Measurements from ENCODE around the gene GARS1. TPM values are rescaled to one million over a fixed set of nuclear protein-coding genes. Genes with fewer than 3 reads are reported as not detected.

GARS1 gene
- polyA plus RNA-seq, 3 donors = 46.0 to 68.4 (median 48.6) TPM

GRCh38 chr7:30634193-30634626, 39.5 kb downstream of the GARS1 start:
- intact Hi-C loops (cut with micrococcal nuclease) = no loop called here

GRCh38 chr7:30634634-30635201, 40.0 kb downstream of the GARS1 start:
- no peak overlapping the region for H3K4me3 Mint-ChIP-seq
- H3K79me2 ChIP-seq (ENCODE audit: insufficient read depth, low read length) = no peaks in the 10 kb centered on the region
- intact Hi-C loops (cut with micrococcal nuclease) = no loop called here
- no peaks in the 10 kb centered on the region for H3K27me3 Mint-ChIP-seq (ENCODE audit: low read depth in 3 of 3)
- H3K36me3 Mint-ChIP-seq = peaks cover 50 to 64% of the 10 kb centered on the region in 2 donors
- no peaks in the 10 kb centered on the region for H4K20me1 ChIP-seq (ENCODE audit: insufficient read depth, low read length)
- TF ChIP-seq CTCF (IDR thresholded peaks at IDR 0.05) = no peak
- H3K27me3 ChIP-seq (ENCODE audit: control insufficient read depth in 2 of 2, insufficient read depth in 2 of 2, low read length in 2 of 2) = no peaks in the 10 kb centered on the region
- peaks cover 57 to 64% of the 10 kb centered on the region in 2 donors for H3K36me3 ChIP-seq (replicated peaks in 1 of 2; ENCODE audit: control insufficient read depth in 1 of 2, insufficient read depth in 2 of 2, low read length in 2 of 2)
- no peak overlapping the region for H3K27ac ChIP-seq (ENCODE audit: low read depth in 1 of 2, low read length in 2 of 2)
- H3K9ac ChIP-seq (ENCODE audit: insufficient read depth, low read length, poor library complexity, severe bottlenecking) = no peak overlapping the region
- H3K4me1 ChIP-seq (ENCODE audit: control insufficient read depth in 1 of 2, insufficient read depth in 2 of 2, low read length in 2 of 2) = no peaks in the 10 kb centered on the region
- no peaks in the 10 kb centered on the region for H3K9me3 Mint-ChIP-seq
- no peaks in the 10 kb centered on the region for H3K9me3 ChIP-seq (replicated peaks in 1 of 2; ENCODE audit: control insufficient read depth in 1 of 2, insufficient read depth in 1 of 2, low read length in 2 of 2)
- no peak overlapping the region for H3K4me3 ChIP-seq (replicated peaks in 1 of 3; ENCODE audit: low read depth in 2 of 3, low read length in 3 of 3)
- H3K4me1 Mint-ChIP-seq = peaks cover 3% of the 10 kb centered on the region
- 100% methylated on average over 1 of the region's 6 CpGs for WGBS (ENCODE audit: insufficient coverage)
- H3K4me2 ChIP-seq (replicated peaks; ENCODE audit: extremely low read depth, low read length, poor library complexity, severe bottlenecking) = no peak overlapping the region
- no peak for DNase-seq
- no peak overlapping the region for H3K27ac Mint-ChIP-seq
- no peak overlapping the region for H2AFZ ChIP-seq (ENCODE audit: insufficient read depth, low read depth, low read length, poor library complexity, severe bottlenecking)

More at GRCh38 chr7:30634193-30634626, 39.5 kb downstream of the GARS1 start:
- peak overlapping the region in 1 of 7 donors; percentile 43 for H3K27ac Mint-ChIP-seq
- Histone ChIP-seq H3K27me3 (ENCODE audit: control insufficient read depth in 2 of 2, insufficient read depth in 2 of 2, low read length in 2 of 2) (no peaks in the 10 kb centered on the region), H3K4me3 (replicated peaks in 1 of 3; ENCODE audit: low read depth in 2 of 3, low read length in 3 of 3) (no peak overlapping the region), H3K9me3 (replicated peaks in 1 of 2; ENCODE audit: control insufficient read depth in 1 of 2, insufficient read depth in 1 of 2, low read length in 2 of 2) (no peaks in the 10 kb centered on the region), H3K79me2 (ENCODE audit: insufficient read depth, low read length) (no peaks in the 10 kb centered on the region), H2AFZ (ENCODE audit: insufficient read depth, low read depth, low read length, poor library complexity, severe bottlenecking) (no peak overlapping the region), H4K20me1 (ENCODE audit: insufficient read depth, low read length) (no peaks in the 10 kb centered on the region), H3K9ac (ENCODE audit: insufficient read depth, low read length, poor library complexity, severe bottlenecking) (no peak overlapping the region), H3K27ac (ENCODE audit: low read depth in 1 of 2, low read length in 2 of 2) (no peak overlapping the region), H3K36me3 (replicated peaks in 1 of 2; ENCODE audit: control insufficient read depth in 1 of 2, insufficient read depth in 2 of 2, low read length in 2 of 2) (peaks cover 62 to 69% of the 10 kb centered on the region in 2 donors), H3K4me2 (replicated peaks; ENCODE audit: extremely low read depth, low read length, poor library complexity, severe bottlenecking) (no peak overlapping the region), H3K4me1 (ENCODE audit: control insufficient read depth in 1 of 2, insufficient read depth in 2 of 2, low read length in 2 of 2) (no peaks in the 10 kb centered on the region)
- no peak for TF ChIP-seq CTCF (IDR thresholded peaks at IDR 0.05)
- DNase-seq = no peak
- H3K36me3 Mint-ChIP-seq = peaks cover 51 to 66% of the 10 kb centered on the region in 2 donors
- no peaks in the 10 kb centered on the region for H3K9me3 Mint-ChIP-seq
- no peak overlapping the region for H3K4me3 Mint-ChIP-seq
- H3K27me3 Mint-ChIP-seq (ENCODE audit: low read depth in 3 of 3) = no peaks in the 10 kb centered on the region
- WGBS (ENCODE audit: insufficient coverage) = no CpG with 5 or more reads among the region's 1 CpG
- H3K4me1 Mint-ChIP-seq = peaks cover 3% of the 10 kb centered on the region

All from CD14-positive monocyte (primary cell).